NT2/D1 (cell line): ENCODE measurements around the gene SLC39A11.

Experiments used
- SUZ12 ChIP-seq: IDR thresholded peaks from 2 replicates; pipeline ENCODE4 v1.6.1; 2011; ENCODE audit not compliant: insufficient read length, insufficient read depth; ENCODE audit errors: extremely low read depth
- YY1 ChIP-seq: IDR thresholded peaks from 2 replicates; pipeline ENCODE4 v1.6.1; 2011; ENCODE audit not compliant: insufficient read length, insufficient read depth
- ZNF274 ChIP-seq: IDR thresholded peaks from 2 replicates; pipeline ENCODE4 v1.6.1; 2011; ENCODE audit warnings: mild to moderate bottlenecking, low read depth, low read length

GRCh38 chr17:73013816-73014663, 78.4 kb downstream of the SLC39A11 start:
- TF ChIP-seq SUZ12: no peak
- TF ChIP-seq YY1: no peak
- no peak for TF ChIP-seq ZNF274
